ENCODE results near the gene ANKS1A. TPM values are rescaled to one million over a fixed set of nuclear protein-coding genes. Genes with fewer than 3 reads are reported as not detected.

ANKS1A gene
- total RNA-seq, 1 donor from 2014 or later = 20.9 TPM

DNA sequence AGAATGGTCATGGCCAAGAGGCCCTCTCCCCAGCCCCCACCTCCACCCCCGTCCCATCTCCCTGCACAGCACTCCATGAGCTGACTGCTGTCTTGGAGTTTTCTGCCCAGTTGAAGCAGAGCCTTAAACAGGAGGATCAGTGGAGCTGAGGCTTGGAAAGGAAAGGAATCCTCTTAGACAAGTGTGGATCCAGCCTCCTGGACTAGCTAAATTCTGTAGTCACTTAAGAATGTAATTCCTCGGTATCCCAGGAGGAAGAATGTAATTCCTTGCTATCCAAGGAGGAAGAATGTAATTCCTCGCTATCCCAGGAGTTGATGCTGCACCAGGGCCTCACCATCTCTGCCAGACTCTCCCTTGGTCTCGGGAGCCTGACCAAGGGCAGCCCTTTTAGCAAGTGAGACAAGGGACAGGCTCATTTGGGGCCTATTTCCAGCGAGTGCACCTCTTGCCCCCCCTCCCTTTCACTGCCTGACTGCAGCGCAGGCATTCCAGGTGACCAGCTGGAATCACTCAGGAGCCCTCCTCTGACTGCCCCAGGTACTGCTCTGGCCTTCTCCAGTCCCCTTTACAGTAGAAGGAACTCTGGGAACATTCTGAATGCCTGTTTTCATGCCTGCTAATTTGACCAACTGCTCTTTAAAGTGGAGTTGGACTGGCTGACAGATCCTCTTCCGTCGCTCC, 175.8 kb downstream of the ANKS1A start:
- intact Hi-C loops (cut with DNase I) = loop anchor here (5.0 kb wide), 1 partner anchor 77 kb away; the partner anchor contains the start of gene TCP11
- Histone ChIP-seq H3K4me1 (peaks cover 14 to 21% of the 10 kb centered on the region in 2 donors), H3K36me3 (peaks cover 40 to 49% of the 10 kb centered on the region in 2 donors), H3K4me3 (no peak overlapping the region), H3K27me3 (no peaks in the 10 kb centered on the region), H3K9me3 (no peaks in the 10 kb centered on the region), H3K27ac (peak overlapping the region; percentile 22 to 44)
- TF ChIP-seq, protein P1, sequence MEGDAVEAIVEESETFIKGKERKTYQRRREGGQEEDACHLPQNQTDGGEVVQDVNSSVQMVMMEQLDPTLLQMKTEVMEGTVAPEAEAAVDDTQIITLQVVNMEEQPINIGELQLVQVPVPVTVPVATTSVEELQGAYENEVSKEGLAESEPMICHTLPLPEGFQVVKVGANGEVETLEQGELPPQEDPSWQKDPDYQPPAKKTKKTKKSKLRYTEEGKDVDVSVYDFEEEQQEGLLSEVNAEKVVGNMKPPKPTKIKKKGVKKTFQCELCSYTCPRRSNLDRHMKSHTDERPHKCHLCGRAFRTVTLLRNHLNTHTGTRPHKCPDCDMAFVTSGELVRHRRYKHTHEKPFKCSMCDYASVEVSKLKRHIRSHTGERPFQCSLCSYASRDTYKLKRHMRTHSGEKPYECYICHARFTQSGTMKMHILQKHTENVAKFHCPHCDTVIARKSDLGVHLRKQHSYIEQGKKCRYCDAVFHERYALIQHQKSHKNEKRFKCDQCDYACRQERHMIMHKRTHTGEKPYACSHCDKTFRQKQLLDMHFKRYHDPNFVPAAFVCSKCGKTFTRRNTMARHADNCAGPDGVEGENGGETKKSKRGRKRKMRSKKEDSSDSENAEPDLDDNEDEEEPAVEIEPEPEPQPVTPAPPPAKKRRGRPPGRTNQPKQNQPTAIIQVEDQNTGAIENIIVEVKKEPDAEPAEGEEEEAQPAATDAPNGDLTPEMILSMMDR (IDR thresholded peaks at IDR 0.05) = no peak
- no peak for DNase-seq (ENCODE audit: low spot score in 2 of 2)

DNA sequence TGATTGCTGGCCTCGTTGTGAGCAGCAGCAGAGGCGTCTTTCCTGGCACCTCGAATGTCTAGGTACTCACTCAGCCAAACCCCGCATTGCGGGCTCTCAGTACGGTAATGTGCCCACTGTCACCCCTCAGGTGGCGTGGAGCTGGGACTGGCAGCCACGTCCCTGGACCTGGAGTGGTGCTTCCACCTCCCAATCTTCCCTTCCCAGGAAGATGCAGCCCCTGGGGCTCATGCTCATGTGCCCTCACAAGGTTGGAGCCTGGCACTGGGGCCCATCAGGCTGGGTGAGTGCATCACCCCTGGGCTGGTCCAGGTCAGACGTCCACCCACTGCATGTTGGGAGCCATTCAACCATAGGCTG, 176.4 kb downstream of the ANKS1A start:
- Histone ChIP-seq H3K27me3 (no peaks in the 10 kb centered on the region), H3K4me1 (peaks cover 11 to 17% of the 10 kb centered on the region in 2 donors), H3K4me3 (no peak overlapping the region), H3K36me3 (peaks cover 35 to 44% of the 10 kb centered on the region in 2 donors), H3K27ac (peak overlapping the region in 1 of 2 donors; percentile 22), H3K9me3 (no peaks in the 10 kb centered on the region)
- DNase-seq (ENCODE audit: low spot score in 2 of 2) = no peak
- TF ChIP-seq, protein P1 (IDR thresholded peaks at IDR 0.05) = no peak
- intact Hi-C loops (cut with DNase I) = no loop called here

DNA sequence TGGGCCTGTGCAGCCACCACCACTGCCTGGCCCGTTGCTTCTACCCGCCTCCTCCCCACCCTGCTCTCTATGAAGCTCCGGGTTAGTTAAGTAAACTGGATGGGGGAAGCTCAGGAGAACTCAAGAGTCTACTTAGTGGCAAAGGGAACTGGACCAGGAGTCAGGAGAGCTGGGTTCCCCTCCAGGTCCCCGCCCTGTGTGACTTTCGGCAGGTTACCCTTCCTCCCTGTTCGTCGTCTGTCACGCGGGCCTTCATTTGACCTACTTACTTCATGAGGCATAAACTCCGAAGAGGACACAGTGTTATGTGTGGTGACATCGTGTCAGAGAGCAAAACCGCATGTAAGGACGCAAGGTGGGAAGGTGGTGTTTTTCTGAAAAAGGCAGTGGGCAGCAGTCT, 176.8 kb downstream of the ANKS1A start:
- H3K27ac ChIP-seq = no peak overlapping the region
- peaks cover 6 to 14% of the 10 kb centered on the region in 2 donors for H3K4me1 ChIP-seq
- no peaks in the 10 kb centered on the region for H3K9me3 ChIP-seq
- H3K4me3 ChIP-seq = no peak overlapping the region
- H3K36me3 ChIP-seq = peaks cover 35 to 43% of the 10 kb centered on the region in 2 donors
- H3K27me3 ChIP-seq = no peaks in the 10 kb centered on the region
- DNase-seq (ENCODE audit: low spot score in 2 of 2) = no peak
- TF ChIP-seq, protein P1 (IDR thresholded peaks at IDR 0.05) = no peak
- intact Hi-C loops (cut with DNase I) = no loop called here

DNA sequence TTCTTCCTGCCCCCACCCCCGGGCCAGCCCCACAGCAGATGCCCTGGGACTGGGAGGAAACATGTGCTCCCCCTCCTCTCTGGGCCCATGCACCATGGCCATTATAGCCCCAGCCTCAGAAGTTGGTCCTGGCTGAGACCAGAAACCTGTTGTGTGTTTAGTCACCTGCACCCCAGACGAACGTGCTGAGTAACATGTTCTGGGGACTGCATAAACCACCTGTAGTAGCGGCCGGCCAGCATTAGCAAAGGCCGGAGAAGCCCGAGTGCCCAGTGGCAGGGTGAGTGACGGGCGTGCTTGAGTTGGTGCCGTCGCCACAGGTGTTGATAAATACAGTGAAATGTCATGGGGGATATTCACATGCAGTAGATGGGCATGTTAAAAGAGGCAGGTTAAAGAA, 178.2 kb downstream of the ANKS1A start:
- peaks cover 42 to 44% of the 10 kb centered on the region in 2 donors for H3K36me3 ChIP-seq
- H3K4me3 ChIP-seq = no peak overlapping the region
- no peak for DNase-seq (ENCODE audit: low spot score in 2 of 2)
- no peaks in the 10 kb centered on the region for H3K27me3 ChIP-seq
- no peaks in the 10 kb centered on the region for H3K9me3 ChIP-seq
- intact Hi-C loops (cut with DNase I) = no loop called here
- TF ChIP-seq, protein P1 (IDR thresholded peaks at IDR 0.05) = no peak
- peaks cover 3 to 6% of the 10 kb centered on the region in 2 donors for H3K4me1 ChIP-seq
- no peak overlapping the region for H3K27ac ChIP-seq

DNA sequence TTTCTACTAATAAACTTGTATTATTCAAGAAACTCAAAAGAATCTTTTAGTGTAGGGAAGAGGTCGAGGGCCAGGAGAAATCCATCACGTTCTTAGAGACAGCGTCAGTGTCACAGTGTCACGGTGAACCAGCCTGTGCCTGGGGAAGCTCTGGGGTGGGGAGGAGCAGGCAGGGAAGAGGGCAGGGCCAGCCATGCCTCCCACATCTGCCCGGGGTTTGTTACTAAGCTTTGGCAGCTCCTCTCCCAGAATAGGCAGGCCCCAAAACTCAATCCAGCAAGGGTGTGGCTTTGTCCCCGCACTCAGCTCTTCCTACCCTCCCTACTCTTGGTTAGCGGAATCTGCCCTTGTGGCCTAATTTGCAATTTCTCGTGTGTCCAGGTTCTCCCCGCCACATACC, 179.2 kb downstream of the ANKS1A start:
- Histone ChIP-seq H3K27me3 (no peaks in the 10 kb centered on the region), H3K4me1 (peaks cover 3 to 6% of the 10 kb centered on the region in 2 donors), H3K36me3 (peaks cover 37 to 51% of the 10 kb centered on the region in 2 donors), H3K4me3 (no peak overlapping the region), H3K27ac (peak overlapping the region; percentile 53 to 59), H3K9me3 (no peaks in the 10 kb centered on the region)
- intact Hi-C loops (cut with DNase I) = no loop called here
- TF ChIP-seq, protein P1 (IDR thresholded peaks at IDR 0.05) = no peak
- no peak for DNase-seq (ENCODE audit: low spot score in 2 of 2)

All from ascending aorta (tissue), 2 donors.